Aorta (tissue), 5 donors: ENCODE data around the gene MTX1. TPM values are rescaled to one million over a fixed set of nuclear protein-coding genes. Genes with fewer than 3 reads are reported as not detected.
A peak's percentile ranks its signal among the peaks of the same experiment; 100 is the strongest.

ENCODE experiments used
- ATAC-seq: fragments of 200-7000 bp; cut with Tn5 transposase; one replicate; pipeline ENCODE4 v1.9.1; 2022; ENCODE audit warnings: moderate library complexity; ENCODE audit not compliant: low FRiP score
- DNase-seq, 2 donors: peaks; one replicate each; pipeline ENCODE4 v3.0.0-alpha.2; 2020
- H3K27ac ChIP-seq, 2 donors: one replicate each; pipeline ENCODE4 v1.5.1; 2013; ENCODE audit warnings: low read length in 2 of 2, mild to moderate bottlenecking in 2 of 2, moderate library complexity in 2 of 2, control low read depth in 1 of 2, inconsistent platforms in 1 of 2, low read depth in 1 of 2
- H3K27me3 ChIP-seq, 2 donors: one replicate each; pipeline ENCODE4 v1.6.1; 2013; ENCODE audit warnings: control low read depth in 1 of 2, low read length in 1 of 2, mild to moderate bottlenecking in 1 of 2, moderate library complexity in 1 of 2; ENCODE audit not compliant: insufficient read depth in 2 of 2, control insufficient read depth in 1 of 2
- H3K36me3 ChIP-seq, 2 donors: one replicate each; pipeline ENCODE4 v1.6.1; 2013; ENCODE audit warnings: control low read depth in 1 of 2, low read length in 1 of 2, mild to moderate bottlenecking in 1 of 2; ENCODE audit not compliant: insufficient read depth in 2 of 2, control insufficient read depth in 1 of 2
- H3K4me1 ChIP-seq, 2 donors: one replicate each; pipeline ENCODE4 v1.6.1; 2013; ENCODE audit warnings: low read length in 2 of 2, control low read depth in 1 of 2, mild to moderate bottlenecking in 1 of 2, moderate library complexity in 1 of 2; ENCODE audit not compliant: insufficient read depth in 2 of 2, control insufficient read depth in 1 of 2
- H3K4me3 ChIP-seq, 2 donors: one replicate each; pipeline ENCODE4 v1.5.1; 2013; ENCODE audit warnings: low read length in 2 of 2, control low read depth in 1 of 2, mild to moderate bottlenecking in 1 of 2
- H3K9me3 ChIP-seq: one replicate; pipeline ENCODE4 v1.6.1; 2013; ENCODE audit warnings: mild to moderate bottlenecking, low read length; ENCODE audit not compliant: control insufficient read depth
- WGBS, 2 donors: extraction: QIAGEN DNeasy Blood & Tissue Kit; methylation state at CpG; one replicate each; pipeline ENCODE4 v1.1.7; 2013; 5-methylcytosine and 5-hydroxymethylcytosine counted together
- intact Hi-C, 2 donors: fragments of 100-400 bp; cut with DNase I; formaldehyde crosslinking; loops; one replicate each; pipeline versions ENCODE4 v1.14.2 to v1.15.0; 2022
- polyA plus RNA-seq, 2 donors: library from polyadenylated mRNA; stranded (reverse); fragments of 200-250 nt; gene quantifications; one replicate each; pipeline ENCODE4 v1.2.3, GENCODE V29; 2013
- total RNA-seq, 2 donors: library from RNA; stranded (reverse); fragmentation: NEBNext Ultra II Directional; extraction: Animal tissue kit (Norgen Biotek cat#: 25700); gene quantifications; one replicate each; pipeline ENCODE4 v1.2.1, GENCODE V29; 2021
- donor health status: healthy with polysubstance abuse.
- donor health status: Bipolar disorder and iron deficiency.
- donor health status: DM: no; HTN: no; CAD: no.
- donor health status: DM: no; HTN: no; CAD: no.
- donor health status: DM: yes; HTN: yes; CAD: no.

MTX1 gene
- total and polyA plus RNA-seq, 4 donors = 20.3 to 52.9 (median 23.8) TPM

DNA sequence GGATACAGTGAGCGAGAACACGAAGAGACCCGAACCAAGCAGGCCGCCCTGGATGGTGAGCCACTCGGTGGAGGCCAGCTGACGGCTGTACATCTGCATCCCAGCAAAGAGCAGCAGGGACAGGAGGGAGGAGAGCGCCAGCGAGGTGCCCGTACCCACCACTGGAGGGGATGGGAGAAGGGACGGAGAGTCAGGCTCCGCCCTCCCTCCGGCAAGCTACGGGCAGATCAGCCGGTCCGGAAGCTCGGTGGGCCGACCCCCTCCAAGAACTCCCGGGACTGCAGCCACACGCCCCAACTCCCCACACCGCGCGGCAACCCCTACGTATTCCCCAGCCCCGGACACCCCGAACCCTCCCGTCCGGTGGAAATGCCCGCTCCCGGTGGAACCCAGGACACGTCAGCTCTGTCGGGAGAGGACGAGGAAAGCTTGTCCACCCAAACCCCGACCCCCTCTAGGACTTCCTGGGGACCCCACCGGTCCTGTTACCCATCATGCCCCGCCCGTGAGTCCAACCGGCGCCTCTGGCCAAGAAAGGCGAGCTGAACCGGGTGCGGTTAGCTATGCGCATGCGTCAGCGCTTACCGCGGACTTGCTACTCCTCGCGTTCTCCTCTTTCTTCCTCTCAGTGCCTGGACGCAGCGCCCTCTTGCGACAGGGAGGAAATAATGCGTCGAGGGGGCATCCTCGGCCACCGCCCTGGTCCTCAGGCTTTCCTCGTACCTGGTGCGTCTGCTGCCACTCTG, 35.6 kb upstream of the MTX1 start, which contains the start of gene KRTCAP2:
Gene KRTCAP2 (minus strand): TSS at position 573 of the 746 bp plus-strand sequence. CDS start 80 bp downstream, at position 493.
- intact Hi-C loops = no loop called here
- ATAC-seq = peak; percentile 92

DNA sequence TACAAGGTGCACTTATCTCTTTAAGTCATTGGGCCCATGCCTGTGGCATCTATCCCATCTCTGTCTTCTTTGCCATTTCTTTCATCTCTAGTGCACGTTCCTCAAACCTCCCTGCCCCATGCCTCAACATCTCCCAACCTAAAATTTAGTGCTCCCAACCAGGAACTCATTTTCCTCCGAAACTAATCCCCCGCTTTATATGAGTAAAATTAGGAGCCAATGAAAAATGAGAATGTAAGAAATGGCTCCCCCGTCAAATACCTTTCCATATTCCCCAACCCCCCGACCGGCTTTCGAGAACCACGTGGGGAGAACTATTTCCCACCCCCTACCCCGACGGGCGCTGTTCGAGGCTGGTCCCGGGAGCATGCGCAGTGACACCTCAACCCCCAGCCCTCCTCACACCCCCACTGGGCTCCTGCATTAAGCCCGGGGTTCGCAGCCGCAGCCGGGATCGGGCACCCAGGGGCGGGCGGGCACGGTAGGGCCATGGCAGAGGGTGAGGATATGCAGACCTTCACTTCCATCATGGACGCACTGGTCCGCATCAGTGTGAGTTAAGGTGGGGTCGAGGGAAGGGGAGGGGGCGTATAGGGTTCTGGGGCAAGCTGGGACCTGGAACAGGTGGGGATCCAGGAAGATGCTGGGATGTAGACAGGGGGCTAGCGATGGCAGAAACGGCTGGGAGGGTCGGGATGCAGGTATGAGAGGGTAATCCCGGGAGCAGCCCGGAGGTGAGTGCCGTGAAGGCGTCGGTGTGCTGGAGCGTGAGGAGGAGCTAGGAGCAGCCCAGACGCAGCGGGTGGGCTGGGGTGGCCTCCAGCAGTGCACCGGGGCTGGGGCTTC, 34.8 kb upstream of the MTX1 start, which contains the start of gene TRIM46:
Gene TRIM46 (plus strand): TSS at position 372 of the 846 bp plus-strand sequence. CDS start 118 bp downstream, at position 490.
- H3K4me1 ChIP-seq = no peaks in the 10 kb centered on the region
- intact Hi-C loops = no loop called here
- H3K27me3 ChIP-seq = no peaks in the 10 kb centered on the region
- WGBS, 2 donors = 0 to 1% methylated on average over 36 to 38 of the region's 38 CpGs
- peaks cover 0 to 3% of the 10 kb centered on the region in 2 donors for H3K36me3 ChIP-seq
- no peak for ATAC-seq
- H3K4me3 ChIP-seq = peak within 1 kb of the TSS; percentile 68 to 86
- peak within 1 kb of the TSS in 1 of 2 donors; percentile 71 for H3K27ac ChIP-seq
- H3K9me3 ChIP-seq = no peaks in the 10 kb centered on the region
- peak; percentile 67 to 79 for DNase-seq

More for the DNA sequence above, 35.6 kb upstream of the MTX1 start, which contains the start of gene KRTCAP2:
- H3K27me3 ChIP-seq = no peaks in the 10 kb centered on the region
- H3K4me1 ChIP-seq = no peaks in the 10 kb centered on the region
- DNase-seq = peak; percentile 97 to 98
- peaks cover 0 to 3% of the 10 kb centered on the region in 2 donors for H3K36me3 ChIP-seq
- WGBS, 2 donors = 0 to 1% methylated on average over 47 to 57 of the region's 57 CpGs
- peak within 1 kb of the TSS in 1 of 2 donors; percentile 71 for H3K27ac ChIP-seq
- H3K9me3 ChIP-seq = no peaks in the 10 kb centered on the region
- H3K4me3 ChIP-seq = peak within 1 kb of the TSS; percentile 68 to 86

DNA sequence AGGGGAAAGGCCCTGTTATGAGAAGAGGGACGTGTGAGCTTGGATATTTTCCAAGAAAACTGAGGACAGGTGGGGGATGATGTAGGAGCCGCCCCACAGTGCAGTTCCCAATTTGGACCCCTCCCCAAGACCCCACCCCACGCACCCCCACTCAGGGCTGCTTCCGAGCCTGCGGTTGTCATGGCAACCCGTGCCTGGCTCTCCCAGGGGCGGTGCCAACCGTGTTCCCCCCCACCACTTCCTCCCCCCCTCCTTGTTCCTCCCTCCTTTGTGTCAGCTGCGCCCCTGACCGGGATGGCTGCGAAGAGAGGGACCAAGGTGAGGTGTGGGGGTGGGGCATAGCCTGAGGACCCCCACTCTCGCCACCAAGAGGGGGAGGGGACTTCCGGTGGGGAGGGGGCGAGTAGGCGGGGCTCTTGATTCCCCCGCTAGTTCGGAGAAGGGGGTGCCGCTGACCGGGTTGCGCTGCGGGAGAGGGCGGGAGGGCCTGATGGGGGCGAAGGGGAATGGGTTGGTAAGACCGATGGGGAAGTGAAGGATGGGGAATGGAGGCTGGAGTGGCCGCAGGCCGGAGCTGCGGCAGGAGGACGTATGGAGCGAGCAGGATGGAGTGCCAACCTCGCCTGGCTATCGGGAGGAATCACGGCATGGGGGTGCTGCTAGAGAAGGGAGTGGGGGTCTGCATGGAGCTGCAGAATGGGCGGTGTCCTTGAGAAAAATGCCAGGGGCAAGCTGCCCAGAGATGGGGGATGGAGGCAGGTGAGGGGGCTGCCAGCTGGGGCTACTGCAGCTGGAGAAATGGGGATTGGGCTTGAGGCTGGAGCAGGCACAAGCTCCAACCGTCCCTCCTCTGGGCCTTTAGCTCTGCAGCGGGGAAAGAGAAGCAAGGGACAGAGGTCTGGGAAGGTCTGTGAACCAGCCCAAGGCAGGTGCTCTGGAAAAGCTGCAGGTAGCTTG, 33.9 kb upstream of the MTX1 start:
- WGBS, 2 donors = 5 to 8% methylated on average over 35 of the region's 35 CpGs
- Histone ChIP-seq H3K9me3 (no peaks in the 10 kb centered on the region), H3K27me3 (no peaks in the 10 kb centered on the region), H3K4me1 (no peaks in the 10 kb centered on the region), H3K4me3 (no peak overlapping the region), H3K36me3 (peaks cover 0 to under 1% of the 10 kb centered on the region in 2 donors), H3K27ac (no peak overlapping the region)
- ATAC-seq = no peak
- peak; percentile 60 to 75 for DNase-seq
- intact Hi-C loops = loop anchor here in 1 of 2 donors (5.0 kb wide), 1 partner anchor 53 kb away; no protein-coding TSS in a partner anchor

DNA sequence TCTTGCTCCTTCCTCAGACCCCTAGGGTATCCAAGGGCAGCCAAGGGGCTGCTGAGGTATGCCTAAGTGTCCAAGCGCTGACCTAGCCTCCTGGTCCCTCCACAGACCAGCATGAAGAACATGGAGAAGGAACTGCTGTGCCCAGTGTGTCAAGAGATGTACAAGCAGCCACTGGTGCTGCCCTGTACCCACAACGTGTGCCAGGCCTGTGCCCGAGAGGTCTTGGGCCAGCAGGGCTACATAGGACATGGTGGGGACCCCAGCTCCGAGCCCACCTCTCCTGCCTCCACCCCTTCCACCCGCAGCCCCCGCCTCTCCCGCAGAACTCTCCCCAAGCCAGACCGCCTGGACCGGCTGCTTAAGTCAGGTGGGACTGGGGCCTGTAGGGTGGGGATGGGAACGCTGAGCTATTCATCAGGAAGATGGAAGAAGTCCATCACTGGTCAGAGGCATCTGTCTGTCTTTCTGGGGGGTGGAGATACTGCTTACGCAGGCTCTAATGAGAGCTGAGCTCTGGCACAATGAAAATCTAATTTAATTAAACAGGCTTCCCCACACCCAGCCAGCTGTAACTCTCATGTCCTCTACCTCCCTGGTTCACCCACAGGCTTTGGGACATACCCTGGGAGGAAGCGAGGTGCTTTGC, 33.1 kb upstream of the MTX1 start:
- DNase-seq = peak in 1 of 2 donors; percentile 63
- Histone ChIP-seq H3K4me1 (no peaks in the 10 kb centered on the region), H3K4me3 (no peak overlapping the region), H3K27me3 (no peaks in the 10 kb centered on the region), H3K36me3 (no peaks in the 10 kb centered on the region), H3K27ac (no peak overlapping the region), H3K9me3 (no peaks in the 10 kb centered on the region)
- 87 to 90% methylated on average over 10 to 12 of the region's 12 CpGs for WGBS, 2 donors
- intact Hi-C loops = loop anchor here in 1 of 2 donors (5.0 kb wide), 1 partner anchor 52 kb away; no protein-coding TSS in a partner anchor
- ATAC-seq = no peak

DNA sequence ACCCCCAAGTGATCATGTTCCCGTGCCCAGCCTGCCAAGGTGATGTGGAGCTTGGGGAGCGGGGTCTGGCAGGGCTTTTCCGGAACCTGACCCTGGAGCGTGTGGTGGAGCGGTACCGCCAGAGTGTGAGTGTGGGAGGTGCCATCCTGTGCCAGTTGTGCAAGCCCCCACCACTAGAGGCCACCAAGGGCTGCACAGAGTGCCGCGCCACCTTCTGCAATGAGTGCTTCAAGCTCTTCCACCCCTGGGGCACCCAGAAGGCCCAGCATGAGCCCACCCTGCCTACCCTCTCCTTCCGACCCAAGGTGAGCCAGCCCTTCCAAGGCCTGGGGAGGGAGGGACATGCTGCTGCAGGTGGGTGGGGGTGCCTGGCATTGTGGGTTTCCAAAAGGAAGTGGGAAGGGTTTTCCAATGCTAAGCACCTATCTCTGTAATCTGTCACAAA, 32.5 kb upstream of the MTX1 start:
- Histone ChIP-seq H3K36me3 (no peaks in the 10 kb centered on the region), H3K9me3 (no peaks in the 10 kb centered on the region), H3K4me1 (no peaks in the 10 kb centered on the region), H3K27me3 (no peaks in the 10 kb centered on the region), H3K27ac (no peak overlapping the region), H3K4me3 (no peak overlapping the region)
- ATAC-seq (no peak), DNase-seq (peak; percentile 46 to 76)
- intact Hi-C loops = loop anchor here in 1 of 2 donors (1.0 to 5.0 kb wide), 2 partner anchors 17 to 51 kb away; no protein-coding TSS in a partner anchor
- 81 to 86% methylated on average over 9 of the region's 9 CpGs for WGBS, 2 donors

DNA sequence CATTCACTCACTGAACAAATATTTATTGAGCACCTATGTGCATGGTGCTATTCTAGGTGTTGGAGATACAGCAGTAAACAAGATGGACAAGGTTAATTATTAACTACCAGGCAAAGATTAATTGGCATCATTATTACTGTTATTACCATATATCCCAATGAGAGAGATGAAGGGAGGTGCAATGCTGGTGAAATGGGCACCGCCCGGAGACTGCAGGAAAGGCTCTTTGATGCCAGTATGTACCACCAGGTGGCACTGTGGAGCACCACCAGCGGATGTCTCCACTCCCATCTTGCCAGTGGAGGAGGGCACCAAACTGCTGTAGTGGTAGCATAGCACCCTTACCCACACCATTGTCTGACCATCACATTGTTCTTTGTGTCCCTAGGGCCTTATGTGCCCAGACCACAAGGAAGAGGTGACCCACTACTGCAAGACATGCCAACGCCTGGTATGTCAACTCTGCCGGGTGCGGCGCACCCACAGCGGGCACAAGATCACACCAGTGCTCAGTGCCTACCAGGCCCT, 31.9 kb upstream of the MTX1 start:
- ATAC-seq = peak; percentile 75
- intact Hi-C loops = loop anchor here in 1 of 2 donors (1.0 to 5.0 kb wide), 2 partner anchors 17 to 51 kb away; no protein-coding TSS in a partner anchor
- Histone ChIP-seq H3K27me3 (no peaks in the 10 kb centered on the region), H3K36me3 (no peaks in the 10 kb centered on the region), H3K4me1 (no peaks in the 10 kb centered on the region), H3K9me3 (no peaks in the 10 kb centered on the region), H3K27ac (no peak overlapping the region), H3K4me3 (no peak overlapping the region)
- WGBS, 2 donors = 60 to 61% methylated on average over 8 of the region's 8 CpGs
- DNase-seq = peak; percentile 90 to 95

DNA sequence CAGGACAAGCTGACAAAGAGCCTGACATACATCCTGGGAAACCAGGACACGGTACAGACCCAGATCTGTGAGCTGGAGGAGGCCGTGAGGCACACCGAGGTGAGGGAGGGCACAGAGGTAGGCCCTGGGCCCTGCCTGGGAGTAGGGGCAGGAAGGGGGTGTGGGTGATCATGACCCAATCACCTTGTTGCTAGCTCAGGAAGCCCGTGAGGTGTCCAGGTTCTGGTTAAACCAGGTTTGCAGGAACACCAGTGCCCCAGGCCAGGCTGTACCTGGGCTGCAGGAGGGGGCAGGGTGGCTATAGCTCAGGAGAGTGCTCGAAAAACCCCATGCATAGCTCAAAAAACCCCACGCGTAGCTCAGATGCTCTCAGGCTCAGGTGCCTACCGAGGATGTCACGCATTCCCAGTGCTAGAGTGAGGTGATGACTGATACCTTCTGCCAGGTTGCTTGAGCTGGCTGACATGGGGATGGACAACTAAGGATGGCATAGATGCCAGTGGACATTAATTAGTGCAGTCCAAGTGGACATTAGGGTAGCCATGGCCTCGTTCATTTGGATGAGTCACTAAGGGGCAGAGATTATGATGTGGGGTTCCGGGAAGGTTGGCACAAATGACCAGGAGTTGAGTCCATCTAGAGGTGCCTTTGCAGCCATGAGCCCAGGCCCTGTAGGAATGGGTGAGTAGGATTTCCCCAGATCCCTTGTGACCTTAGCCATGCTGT, 31.1 kb upstream of the MTX1 start:
- no peak overlapping the region for H3K4me3 ChIP-seq
- WGBS, 2 donors = 83 to 84% methylated on average over 11 of the region's 11 CpGs
- intact Hi-C loops = loop anchor here in 1 of 2 donors (5.0 kb wide), 1 partner anchor 50 kb away; no protein-coding TSS in a partner anchor
- no peak for ATAC-seq
- DNase-seq = peak in 1 of 2 donors; percentile 61
- H3K27ac ChIP-seq = no peak overlapping the region
- H3K36me3 ChIP-seq = no peaks in the 10 kb centered on the region
- H3K4me1 ChIP-seq = no peaks in the 10 kb centered on the region
- no peaks in the 10 kb centered on the region for H3K27me3 ChIP-seq
- H3K9me3 ChIP-seq = no peaks in the 10 kb centered on the region
